GM12874 (cell line): ENCODE measurements around the gene NPFF.

Experiments
- TF ChIP-seq, protein P1 (sequence below): IDR thresholded peaks from 2 replicates; pipeline ENCODE4 v1.5.1; 2011; ENCODE audit warnings: low read depth, mild to moderate bottlenecking, control low read depth, low read length, moderate library complexity; ENCODE audit not compliant: insufficient read depth

NPFF gene

DNA sequence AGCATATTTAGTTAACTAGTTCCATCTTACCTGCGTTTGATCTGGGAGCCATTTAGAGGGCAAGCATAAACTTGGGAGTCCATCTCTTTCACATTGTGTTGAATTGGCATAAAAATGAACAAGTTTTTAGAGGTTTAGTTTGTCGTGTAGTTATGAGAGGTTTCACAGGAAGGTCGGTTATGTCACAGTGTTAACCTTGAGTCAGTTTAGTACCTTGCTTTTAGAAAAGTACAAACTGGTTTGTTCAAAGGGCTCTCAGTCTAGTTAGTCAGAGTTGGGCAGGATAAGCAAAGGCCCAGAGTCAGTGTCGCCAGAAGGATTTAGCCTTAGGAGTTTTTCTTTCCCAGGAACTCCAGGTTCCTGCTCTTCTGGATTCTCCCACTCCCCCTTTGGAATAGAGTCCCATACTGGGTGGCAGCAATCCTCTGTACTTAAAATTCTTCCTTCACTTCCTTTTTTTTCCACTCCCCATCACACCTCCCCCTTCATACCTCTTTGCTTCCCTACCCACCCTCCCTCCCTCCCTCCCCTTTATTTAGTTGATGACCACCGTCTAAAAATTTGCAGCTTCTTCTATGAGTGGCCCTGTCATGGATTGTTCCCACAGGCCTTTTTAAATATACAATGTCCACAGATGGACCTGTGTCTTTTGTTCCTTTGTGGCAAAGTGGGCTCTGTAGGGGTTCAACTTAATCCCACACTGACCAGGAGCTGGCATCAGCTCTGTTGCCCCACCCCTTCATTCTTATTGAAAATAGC is 43.3 kb downstream of the NPFF start:
- TF ChIP-seq, protein P1, sequence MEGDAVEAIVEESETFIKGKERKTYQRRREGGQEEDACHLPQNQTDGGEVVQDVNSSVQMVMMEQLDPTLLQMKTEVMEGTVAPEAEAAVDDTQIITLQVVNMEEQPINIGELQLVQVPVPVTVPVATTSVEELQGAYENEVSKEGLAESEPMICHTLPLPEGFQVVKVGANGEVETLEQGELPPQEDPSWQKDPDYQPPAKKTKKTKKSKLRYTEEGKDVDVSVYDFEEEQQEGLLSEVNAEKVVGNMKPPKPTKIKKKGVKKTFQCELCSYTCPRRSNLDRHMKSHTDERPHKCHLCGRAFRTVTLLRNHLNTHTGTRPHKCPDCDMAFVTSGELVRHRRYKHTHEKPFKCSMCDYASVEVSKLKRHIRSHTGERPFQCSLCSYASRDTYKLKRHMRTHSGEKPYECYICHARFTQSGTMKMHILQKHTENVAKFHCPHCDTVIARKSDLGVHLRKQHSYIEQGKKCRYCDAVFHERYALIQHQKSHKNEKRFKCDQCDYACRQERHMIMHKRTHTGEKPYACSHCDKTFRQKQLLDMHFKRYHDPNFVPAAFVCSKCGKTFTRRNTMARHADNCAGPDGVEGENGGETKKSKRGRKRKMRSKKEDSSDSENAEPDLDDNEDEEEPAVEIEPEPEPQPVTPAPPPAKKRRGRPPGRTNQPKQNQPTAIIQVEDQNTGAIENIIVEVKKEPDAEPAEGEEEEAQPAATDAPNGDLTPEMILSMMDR, result no peak

DNA sequence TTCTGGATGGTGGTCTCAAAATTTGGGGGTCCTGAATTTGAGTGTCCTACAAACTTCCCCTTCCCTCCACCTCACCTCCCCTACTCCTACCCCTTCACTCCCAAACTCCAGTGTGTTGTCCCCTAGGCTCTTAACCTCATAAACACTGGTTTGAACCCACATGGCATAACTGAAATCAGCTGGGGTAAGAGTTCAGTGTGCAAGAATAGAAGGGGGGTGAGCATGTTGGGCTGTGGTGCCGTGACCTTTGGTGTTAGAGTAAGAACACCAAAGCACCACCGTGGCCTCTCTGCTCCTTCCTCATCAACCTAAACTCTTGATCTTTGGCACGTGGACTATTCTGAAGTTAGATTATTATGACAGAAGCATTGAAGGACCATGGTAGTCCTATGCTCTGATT is 44.3 kb downstream of the NPFF start:
- TF ChIP-seq, protein P1, result no peak

DNA sequence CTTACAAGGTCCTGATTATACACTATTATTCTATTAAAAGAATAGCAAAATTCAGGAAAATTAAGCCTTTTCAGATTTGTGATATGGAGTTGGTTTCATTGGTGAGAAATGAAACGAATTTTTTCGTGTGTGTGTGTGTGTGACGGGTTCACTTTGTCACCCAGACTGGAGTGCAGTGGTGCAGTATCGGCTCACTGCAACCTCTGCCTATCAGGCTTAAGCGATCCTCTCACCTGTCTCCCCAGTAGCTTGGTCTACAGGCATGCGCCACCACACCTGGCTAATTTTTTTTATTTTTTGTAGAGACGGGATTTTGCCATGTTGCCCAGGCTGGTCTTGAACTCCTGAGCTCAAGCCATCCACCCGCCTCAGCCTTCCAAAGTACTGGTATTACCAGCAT is 45.7 kb downstream of the NPFF start:
- TF ChIP-seq, protein P1, result no peak

DNA sequence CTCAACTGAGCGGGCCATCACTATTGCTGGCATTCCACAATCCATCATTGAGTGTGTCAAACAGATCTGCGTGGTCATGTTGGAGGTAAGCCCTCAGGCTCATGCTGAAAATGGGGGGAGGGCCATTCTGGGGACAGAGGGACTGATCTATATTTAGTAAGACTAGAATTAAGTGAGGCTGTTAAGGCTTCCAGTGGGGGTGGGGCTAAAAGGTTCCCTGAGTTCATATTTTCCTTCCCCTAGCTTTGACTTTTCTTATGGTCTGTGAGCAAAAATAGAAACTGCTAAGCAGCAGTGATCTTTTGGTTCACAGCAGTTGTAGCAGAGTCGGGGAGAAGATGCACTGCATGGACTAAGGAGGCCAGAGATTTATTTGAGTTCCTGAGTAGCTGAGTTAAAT is 46.2 kb downstream of the NPFF start:
- TF ChIP-seq, protein P1, result no peak

DNA sequence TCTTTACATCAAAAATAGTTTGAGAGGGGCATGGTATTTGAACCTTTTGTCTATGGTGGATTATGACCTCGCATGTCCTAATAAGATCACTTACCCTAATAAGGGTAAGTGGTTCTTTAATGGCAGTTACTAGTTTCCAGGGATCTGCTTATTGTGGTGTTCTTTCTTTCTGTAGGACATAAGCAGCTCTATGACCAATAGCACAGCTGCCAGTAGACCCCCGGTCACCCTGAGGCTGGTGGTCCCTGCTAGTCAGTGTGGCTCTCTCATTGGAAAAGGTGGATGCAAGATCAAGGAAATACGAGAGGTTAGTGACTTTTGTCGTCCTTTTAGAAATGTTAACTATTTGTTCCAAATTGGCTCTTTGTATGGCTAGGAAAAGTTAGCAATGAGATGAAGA is 48.2 kb downstream of the NPFF start:
- TF ChIP-seq, protein P1, result no peak
